Gastroesophageal sphincter (tissue), 4 donors: ENCODE measurements around the gene ACTN4. TPM values are rescaled to one million over a fixed set of nuclear protein-coding genes. Genes with fewer than 3 reads are reported as not detected.
A peak's percentile ranks its signal among the peaks of the same experiment; 100 is the strongest.

ENCODE experiments used
- ATAC-seq: fragments of 150-250 bp; one replicate; pipeline ENCODE4 v1.9.1; 2016; ENCODE audit warnings: mild to moderate bottlenecking, moderate library complexity
- H3K27ac ChIP-seq, 4 donors: fragments of 200-600 bp; sonication (generic) in 3 of 4; 1 replicate in 3 of 4; 2 replicates in 1 of 4; pipeline ENCODE4 v1.5.1; 2016 to 2019
- H3K27me3 ChIP-seq: fragments of 200-600 bp; sonication (generic); one replicate; pipeline ENCODE4 v1.5.1; 2019
- H3K36me3 ChIP-seq, 2 donors: fragments of 200-600 bp; sonication (generic); one replicate each; pipeline ENCODE4 v1.5.1; 2019; ENCODE audit warnings: control low read depth in 1 of 2
- H3K4me1 ChIP-seq, 3 donors: fragments of 200-600 bp; sonication (generic); 1 replicate in 2 of 3; 2 replicates in 1 of 3; pipeline ENCODE4 v1.5.1; 2016 to 2019; ENCODE audit warnings: control low read depth in 2 of 3
- H3K4me3 ChIP-seq, 2 donors: fragments of 200-600 bp; sonication (generic); one replicate each; pipeline ENCODE4 v1.5.1; 2019; ENCODE audit warnings: mild to moderate bottlenecking in 1 of 2, moderate library complexity in 1 of 2
- H3K9me3 ChIP-seq, 3 donors: fragments of 200-600 bp; sonication (generic); one replicate each; pipeline ENCODE4 v1.5.1; 2017 to 2019; ENCODE audit warnings: control low read depth in 2 of 3
- EP300 ChIP-seq: sonication (generic); formaldehyde crosslinking; IDR thresholded peaks from one replicate; pipeline ENCODE4 v1.6.1; 2017; ENCODE audit warnings: antibody characterized with exemption, mild to moderate bottlenecking
- POLR2A ChIP-seq, 2 donors: fragments of 450-650 bp; IDR thresholded peaks; one replicate each; pipeline ENCODE4 v1.6.1; 2017; ENCODE audit warnings: antibody characterized with exemption in 2 of 2, mild to moderate bottlenecking in 2 of 2, moderate library complexity in 1 of 2
- POLR2AphosphoS5 ChIP-seq: sonication (generic); formaldehyde crosslinking; IDR thresholded peaks from one replicate; pipeline ENCODE4 v1.6.1; 2017; ENCODE audit warnings: antibody characterized with exemption
- WGBS, 2 donors: methylation state at CpG; one replicate each; pipeline ENCODE4 v1.1.5; 2018; ENCODE audit warnings: low coverage in 1 of 2; 5-methylcytosine and 5-hydroxymethylcytosine counted together
- total RNA-seq, 4 donors: library from RNA; depleted of rRNA; stranded (reverse); fragments of >200 nt; gene quantifications; one replicate each; pipeline ENCODE4 v1.1.0, GENCODE V29; 2016
- TF ChIP-seq, protein P1 (sequence below), 4 experiments: fragments of 200-600 bp in 2 of 4; fragments of 450-650 bp in 2 of 4; sonication (generic) in 1 of 4; IDR thresholded peaks; one replicate each; pipeline ENCODE4 v1.5.1; 2017 to 2019; ENCODE audit warnings: antibody characterized with exemption in 4 of 4, mild to moderate bottlenecking in 2 of 4, moderate library complexity in 2 of 4

The ACTN4 gene
- total RNA-seq, 4 donors from 2014 or later: 337 to 938 (median 507) TPM

DNA sequence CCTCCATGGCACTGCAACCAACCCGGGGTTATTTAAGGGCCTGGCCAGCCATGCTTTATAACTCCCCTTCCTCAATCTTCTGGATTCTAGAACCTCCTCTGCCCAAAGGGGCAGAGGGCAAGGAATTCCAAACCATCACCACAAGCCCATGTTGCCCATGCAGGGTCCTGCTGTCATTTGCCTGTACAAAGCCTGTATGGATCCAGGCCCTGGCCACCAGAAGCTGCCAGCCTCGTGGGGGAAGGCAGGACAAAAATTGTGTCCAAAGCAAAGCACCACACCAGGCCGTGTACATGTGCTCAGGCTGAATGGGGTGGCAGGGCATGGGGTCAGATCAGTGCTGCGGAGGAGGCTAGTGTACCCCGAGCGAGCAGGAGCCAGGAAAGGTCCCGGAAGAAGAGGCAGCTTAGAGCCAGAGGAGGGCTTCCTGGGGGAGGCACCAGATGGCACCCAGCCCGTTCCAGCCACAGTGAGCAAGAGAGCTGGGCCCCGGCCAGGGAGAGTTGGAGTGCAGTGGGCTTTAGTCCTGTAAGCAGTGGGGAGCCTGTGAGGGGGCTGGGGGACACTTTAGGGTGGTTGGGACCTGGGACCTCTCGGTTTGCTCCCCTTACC lies 61.1 kb downstream of the ACTN4 start:
- ATAC-seq: no peak
- H3K4me3 ChIP-seq: no peak overlapping the region
- 60% methylated on average over 1 to 3 of the region's 10 CpGs for WGBS, 2 donors

DNA sequence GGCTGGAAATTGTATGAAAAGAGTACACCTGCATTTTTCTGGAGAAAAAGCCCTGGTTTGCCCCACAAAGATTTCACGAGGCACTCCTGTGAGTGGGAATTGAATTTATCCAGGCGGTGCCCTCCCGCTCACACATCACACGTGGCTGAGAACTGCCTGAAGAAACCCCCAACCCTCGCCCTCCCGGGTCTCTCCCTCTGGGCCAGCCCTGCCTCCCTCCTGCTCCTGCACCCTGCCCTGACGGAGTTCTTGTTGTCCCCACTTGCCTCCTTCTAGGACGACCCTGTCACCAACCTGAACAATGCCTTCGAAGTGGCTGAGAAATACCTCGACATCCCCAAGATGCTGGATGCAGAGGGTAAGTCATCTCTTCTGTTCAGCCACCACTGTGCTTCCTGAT lies 61.7 kb downstream of the ACTN4 start:
- Histone ChIP-seq H3K27ac (peak overlapping the region in 3 of 4 donors; percentile 85 to 97 (median 87)), H3K36me3 (peaks cover 0 to 98% of the 10 kb centered on the region in 2 donors), H3K9me3 (no peaks in the 10 kb centered on the region), H3K4me3 (no peak overlapping the region), H3K27me3 (no peaks in the 10 kb centered on the region), H3K4me1 (peaks cover 2 to 98% (median 69%) of the 10 kb centered on the region in 3 donors)
- TF ChIP-seq POLR2A (IDR thresholded peaks at IDR 0.05): no peak
- TF ChIP-seq, protein P1, sequence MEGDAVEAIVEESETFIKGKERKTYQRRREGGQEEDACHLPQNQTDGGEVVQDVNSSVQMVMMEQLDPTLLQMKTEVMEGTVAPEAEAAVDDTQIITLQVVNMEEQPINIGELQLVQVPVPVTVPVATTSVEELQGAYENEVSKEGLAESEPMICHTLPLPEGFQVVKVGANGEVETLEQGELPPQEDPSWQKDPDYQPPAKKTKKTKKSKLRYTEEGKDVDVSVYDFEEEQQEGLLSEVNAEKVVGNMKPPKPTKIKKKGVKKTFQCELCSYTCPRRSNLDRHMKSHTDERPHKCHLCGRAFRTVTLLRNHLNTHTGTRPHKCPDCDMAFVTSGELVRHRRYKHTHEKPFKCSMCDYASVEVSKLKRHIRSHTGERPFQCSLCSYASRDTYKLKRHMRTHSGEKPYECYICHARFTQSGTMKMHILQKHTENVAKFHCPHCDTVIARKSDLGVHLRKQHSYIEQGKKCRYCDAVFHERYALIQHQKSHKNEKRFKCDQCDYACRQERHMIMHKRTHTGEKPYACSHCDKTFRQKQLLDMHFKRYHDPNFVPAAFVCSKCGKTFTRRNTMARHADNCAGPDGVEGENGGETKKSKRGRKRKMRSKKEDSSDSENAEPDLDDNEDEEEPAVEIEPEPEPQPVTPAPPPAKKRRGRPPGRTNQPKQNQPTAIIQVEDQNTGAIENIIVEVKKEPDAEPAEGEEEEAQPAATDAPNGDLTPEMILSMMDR (IDR thresholded peaks at IDR 0.05): no peak
- TF ChIP-seq POLR2AphosphoS5: no peak
- TF ChIP-seq EP300: no peak
- WGBS, 2 donors: 70% methylated on average over 2 of the region's 10 CpGs; no CpG with 5 or more reads in 1 of the 2 donors
- ATAC-seq: no peak

More for the DNA sequence above, 61.1 kb downstream of the ACTN4 start:
- H3K27ac ChIP-seq: peak overlapping the region in 3 of 4 donors; percentile 85 to 97 (median 87)
- H3K27me3 ChIP-seq: no peaks in the 10 kb centered on the region
- no peaks in the 10 kb centered on the region for H3K9me3 ChIP-seq
- TF ChIP-seq POLR2AphosphoS5 (no peak), POLR2A (IDR thresholded peaks at IDR 0.05) (no peak), EP300 (no peak)
- TF ChIP-seq, protein P1 (IDR thresholded peaks at IDR 0.05): no peak
- H3K36me3 ChIP-seq: peaks cover 0 to 98% of the 10 kb centered on the region in 2 donors
- H3K4me1 ChIP-seq: peaks cover 2 to 98% (median 63%) of the 10 kb centered on the region in 3 donors

DNA sequence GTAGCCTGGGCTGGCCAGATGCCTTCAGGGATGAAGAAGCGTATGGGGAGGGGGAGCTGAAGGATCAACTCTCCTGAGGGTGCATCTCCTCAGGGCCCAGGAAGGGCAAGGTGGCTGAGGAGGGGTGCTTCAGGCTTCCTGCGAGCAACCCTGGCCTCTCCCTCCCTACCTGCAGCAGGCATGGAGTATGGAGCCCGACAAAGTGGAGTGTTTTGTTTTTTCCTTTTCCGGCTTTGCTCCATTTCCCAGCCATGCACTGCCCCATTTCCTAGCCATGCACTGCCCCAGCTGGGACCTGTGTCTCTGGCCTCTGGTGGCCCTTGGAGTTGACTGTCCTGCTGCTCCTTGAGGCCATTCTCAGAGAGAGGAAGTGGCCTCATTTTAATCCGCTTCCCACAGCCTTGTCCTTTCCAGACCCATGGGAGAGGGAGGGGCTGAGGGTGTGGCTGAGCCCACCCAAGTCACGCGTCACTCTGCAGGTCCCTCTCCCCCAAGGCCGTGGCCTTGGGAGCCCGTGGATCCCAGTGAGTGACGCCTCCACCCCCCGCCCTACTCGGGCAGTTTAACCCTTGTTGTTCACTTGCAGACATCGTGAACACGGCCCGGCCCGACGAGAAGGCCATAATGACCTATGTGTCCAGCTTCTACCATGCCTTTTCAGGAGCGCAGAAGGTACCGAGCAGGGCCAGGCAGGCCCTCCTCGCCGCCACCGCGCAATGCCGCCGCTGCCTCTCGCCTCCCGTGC lies 62.4 kb downstream of the ACTN4 start:
- H3K27ac ChIP-seq: peak overlapping the region; percentile 25 to 97 (median 86)
- peaks cover 0 to 98% of the 10 kb centered on the region in 2 donors for H3K36me3 ChIP-seq
- WGBS, 2 donors: 82 to 91% methylated on average over 5 to 14 of the region's 27 CpGs

DNA sequence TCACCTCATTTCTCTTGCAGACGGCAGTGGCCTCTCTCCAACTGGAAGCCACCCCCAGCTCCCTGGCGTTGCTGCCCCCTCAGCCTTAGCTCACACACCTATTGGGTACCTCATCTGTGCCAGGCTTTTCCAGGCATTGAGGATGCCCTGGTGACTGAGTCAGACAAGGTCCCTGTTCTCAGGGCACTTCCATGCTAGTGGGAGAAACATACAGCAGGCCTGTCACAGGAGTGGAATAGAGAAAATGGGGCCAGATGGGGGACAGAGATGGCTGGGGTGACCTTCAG lies 62.9 kb downstream of the ACTN4 start:
- no peaks in the 10 kb centered on the region for H3K27me3 ChIP-seq
- no peak overlapping the region for H3K4me3 ChIP-seq
- no peak for ATAC-seq
- WGBS, 2 donors: 93% methylated on average over 2 of the region's 2 CpGs; no CpG with 5 or more reads in 1 of the 2 donors
- TF ChIP-seq EP300 (no peak), POLR2A (IDR thresholded peaks at IDR 0.05) (no peak), POLR2AphosphoS5 (no peak)
- TF ChIP-seq, protein P1 (IDR thresholded peaks at IDR 0.05): no peak
- no peaks in the 10 kb centered on the region for H3K9me3 ChIP-seq
- H3K36me3 ChIP-seq: peaks cover 0 to 98% of the 10 kb centered on the region in 2 donors
- peaks cover 2 to 100% (median 70%) of the 10 kb centered on the region in 3 donors for H3K4me1 ChIP-seq
- peak overlapping the region; percentile 25 to 97 (median 86) for H3K27ac ChIP-seq

More for the DNA sequence above, 62.4 kb downstream of the ACTN4 start:
- no peaks in the 10 kb centered on the region for H3K9me3 ChIP-seq
- H3K27me3 ChIP-seq: no peaks in the 10 kb centered on the region
- no peak for TF ChIP-seq EP300
- TF ChIP-seq POLR2AphosphoS5: no peak
- TF ChIP-seq, protein P1 (IDR thresholded peaks at IDR 0.05): no peak
- TF ChIP-seq POLR2A (IDR thresholded peaks at IDR 0.05): no peak
- H3K4me1 ChIP-seq: peaks cover 2 to 100% (median 71%) of the 10 kb centered on the region in 3 donors
- ATAC-seq: no peak
- H3K4me3 ChIP-seq: no peak overlapping the region
